Measurements from ENCODE around the gene SLC7A7. TPM values are rescaled to one million over a fixed set of nuclear protein-coding genes. Genes with fewer than 3 reads are reported as not detected.

Gene SLC7A7
- total and polyA plus RNA-seq, 2 of the 13 experiments (the other 11 are each of a cell fraction or from before 2014, with no cell fraction given) = 0.13 to 0.63 TPM

GRCh38 chr14:22829661-22830442, 14.6 kb upstream of the SLC7A7 start, which contains the start of gene MRPL52 (continued):
- no peak for TF ChIP-seq PRDM15 (CRISPR knock-in tag; IDR thresholded peaks at IDR 0.05)
- TF ChIP-seq MNT (IDR thresholded peaks at IDR 0.05) = peak; percentile 52; the same call in 1 of the 2 replicates
- peak; percentile 36; the same call in 1 of the 2 replicates for TF ChIP-seq KLF11 (CRISPR knock-in tag; IDR thresholded peaks at IDR 0.05)
- peak; percentile 91 to 97 for TF ChIP-seq POLR2A (IDR thresholded peaks at IDR 0.05; ENCODE audit: insufficient read depth in 1 of 2, low read depth in 2 of 2, low read length in 2 of 2)
- TF ChIP-seq HHEX (CRISPR knock-in tag; IDR thresholded peaks at IDR 0.05) = peak; percentile 66
- peak; percentile 83 for TF ChIP-seq ZNF781 (CRISPR knock-in tag; IDR thresholded peaks at IDR 0.05; ENCODE audit: borderline replicate concordance, not compliant biosample characterization)
- peak; percentile 85; the same call in 1 of the 2 replicates for TF ChIP-seq ZNF710 (CRISPR knock-in tag; IDR thresholded peaks at IDR 0.05; ENCODE audit: borderline replicate concordance)
- TF ChIP-seq STAT6 (CRISPR knock-in tag; IDR thresholded peaks at IDR 0.05; ENCODE audit: borderline replicate concordance) = peak; percentile 76
- TF ChIP-seq DMAP1 (CRISPR knock-in tag; IDR thresholded peaks at IDR 0.05) = peak; percentile 92
- no peak for TF ChIP-seq U2AF2 (IDR thresholded peaks at IDR 0.05; ENCODE audit: low read depth, low read length)
- TF ChIP-seq POGK (CRISPR knock-in tag; conservative IDR thresholded peaks at IDR 0.05) = peak; percentile 67; the same call in 1 of the 2 replicates
- peak; percentile 98 for TF ChIP-seq ZNF230 (CRISPR knock-in tag; IDR thresholded peaks at IDR 0.05)
- 0 out of 2 replicates have a peak, but pooled peaks have one; percentile 66 for TF ChIP-seq ZMAT3 (CRISPR knock-in tag; conservative IDR thresholded peaks at IDR 0.05)
- no peak for TF ChIP-seq ZNF468 (CRISPR knock-in tag; IDR thresholded peaks at IDR 0.05)
- no peak for TF ChIP-seq ZFP36L1 (CRISPR knock-in tag; IDR thresholded peaks at IDR 0.05)
- no peak; the same call in 1 of the 2 replicates for TF ChIP-seq RFX5 (IDR thresholded peaks at IDR 0.05; ENCODE audit: low read depth, low read length)
- TF ChIP-seq ZNF619 (CRISPR knock-in tag; IDR thresholded peaks at IDR 0.05) = peak; percentile 88
- no peak for TF ChIP-seq FOXK2 (IDR thresholded peaks at IDR 0.05)

All from HepG2 (cell line).